Endodermal cell (in vitro differentiated cells): Measurements from ENCODE around the gene APH1B. TPM values are rescaled to one million over a fixed set of nuclear protein-coding genes. Genes with fewer than 3 reads are reported as not detected.

Experiments used
- DNase-seq: peaks from one replicate; pipeline ENCODE4 v3.0.0-alpha.2; 2017
- H3K27ac ChIP-seq: 2 replicates; pipeline ENCODE4 v1.5.1; 2013; ENCODE audit warnings: mild to moderate bottlenecking, low read depth, low read length, moderate library complexity
- H3K27me3 ChIP-seq: 2 replicates; pipeline ENCODE4 v1.6.1; 2013; ENCODE audit warnings: mild to moderate bottlenecking, low read length, moderate library complexity; ENCODE audit not compliant: insufficient read depth, control insufficient read depth, poor library complexity, severe bottlenecking
- H3K36me3 ChIP-seq: 2 replicates; pipeline ENCODE4 v1.7.0; 2013; ENCODE audit warnings: mild to moderate bottlenecking, low read length, moderate library complexity; ENCODE audit not compliant: control insufficient read depth, insufficient read depth
- H3K4me1 ChIP-seq: one replicate; pipeline ENCODE4 v1.7.0; 2013; ENCODE audit warnings: low read length; ENCODE audit not compliant: control insufficient read depth, insufficient read depth
- H3K4me3 ChIP-seq: 2 replicates; pipeline ENCODE4 v1.5.1; 2013; ENCODE audit warnings: mild to moderate bottlenecking, low read length, moderate library complexity
- H3K9ac ChIP-seq: 2 replicates; pipeline ENCODE4 v1.6.1; 2013; ENCODE audit warnings: mild to moderate bottlenecking, low read length, moderate library complexity; ENCODE audit not compliant: poor library complexity, severe bottlenecking; ENCODE audit errors: extremely low read depth
- H3K9me3 ChIP-seq: 2 replicates; pipeline ENCODE4 v1.6.1; 2013; ENCODE audit warnings: mild to moderate bottlenecking, low read length, moderate library complexity; ENCODE audit not compliant: control insufficient read depth
- H3K27ac Mint-ChIP-seq: 2 replicates; pipeline ENCODE4 v1.8.0; 2020; ENCODE audit warnings: mixed read lengths
- H3K27me3 Mint-ChIP-seq: 2 replicates; pipeline ENCODE4 v1.8.0; 2021; ENCODE audit warnings: mild to moderate bottlenecking, mixed read lengths; ENCODE audit not compliant: insufficient read depth
- H3K36me3 Mint-ChIP-seq: 2 replicates; pipeline ENCODE4 v1.8.0; 2020; ENCODE audit warnings: low read depth, mixed read lengths
- H3K4me1 Mint-ChIP-seq: 2 replicates; pipeline ENCODE4 v1.8.0; 2020; ENCODE audit warnings: mixed read lengths
- H3K4me3 Mint-ChIP-seq: 2 replicates; pipeline ENCODE4 v1.8.0; 2020; ENCODE audit warnings: mild to moderate bottlenecking, moderate library complexity, mixed read lengths
- H3K9me3 Mint-ChIP-seq: 2 replicates; pipeline ENCODE4 v1.8.0; 2020; ENCODE audit warnings: mild to moderate bottlenecking, mixed read lengths
- WGBS, 2 experiments: methylation state at CpG; one replicate each; pipeline versions ENCODE4 v1.1.5 to v1.1.7; 2013; ENCODE audit warnings: missing lambda C conversion rate in 2 of 2, mixed read lengths in 1 of 2; ENCODE audit not compliant: insufficient coverage in 1 of 2, insufficient read length in 1 of 2; 5-methylcytosine and 5-hydroxymethylcytosine counted together
- total RNA-seq, 2 donors: library from RNA; stranded (reverse); fragmentation: NEBNext Ultra II Directional in 1 of 2; extraction: Animal tissue kit (Norgen Biotek cat#: 25700) in 1 of 2; gene quantifications; 2 replicates in 1 of 2; 3 replicates in 1 of 2; pipeline ENCODE4 v1.2.1, GENCODE V29; 2021
- TF ChIP-seq, protein P1 (sequence below): fragments of 200-600 bp; sonication (generic); conservative IDR thresholded peaks from 2 replicates; pipeline ENCODE4 v1.5.0; 2021; ENCODE audit warnings: antibody characterized with exemption, mild to moderate bottlenecking

APH1B gene
- total RNA-seq, 2 donors from 2014 or later: 19.5 to 22.7 TPM

GRCh38 chr15:63284335-63284734, 6.9 kb downstream of the APH1B start:
- H3K9me3 Mint-ChIP-seq: no peaks in the 10 kb centered on the region
- H3K4me3 Mint-ChIP-seq: no peak overlapping the region
- H3K36me3 Mint-ChIP-seq: peaks cover 10% of the 10 kb centered on the region
- Histone ChIP-seq H3K9me3 (no peaks in the 10 kb centered on the region), H3K27me3 (no peaks in the 10 kb centered on the region), H3K4me3 (no peak overlapping the region), H3K4me1 (no peaks in the 10 kb centered on the region), H3K9ac (no peak overlapping the region), H3K36me3 (no peaks in the 10 kb centered on the region), H3K27ac (no peak overlapping the region)
- H3K27ac Mint-ChIP-seq: no peak overlapping the region
- TF ChIP-seq, protein P1, sequence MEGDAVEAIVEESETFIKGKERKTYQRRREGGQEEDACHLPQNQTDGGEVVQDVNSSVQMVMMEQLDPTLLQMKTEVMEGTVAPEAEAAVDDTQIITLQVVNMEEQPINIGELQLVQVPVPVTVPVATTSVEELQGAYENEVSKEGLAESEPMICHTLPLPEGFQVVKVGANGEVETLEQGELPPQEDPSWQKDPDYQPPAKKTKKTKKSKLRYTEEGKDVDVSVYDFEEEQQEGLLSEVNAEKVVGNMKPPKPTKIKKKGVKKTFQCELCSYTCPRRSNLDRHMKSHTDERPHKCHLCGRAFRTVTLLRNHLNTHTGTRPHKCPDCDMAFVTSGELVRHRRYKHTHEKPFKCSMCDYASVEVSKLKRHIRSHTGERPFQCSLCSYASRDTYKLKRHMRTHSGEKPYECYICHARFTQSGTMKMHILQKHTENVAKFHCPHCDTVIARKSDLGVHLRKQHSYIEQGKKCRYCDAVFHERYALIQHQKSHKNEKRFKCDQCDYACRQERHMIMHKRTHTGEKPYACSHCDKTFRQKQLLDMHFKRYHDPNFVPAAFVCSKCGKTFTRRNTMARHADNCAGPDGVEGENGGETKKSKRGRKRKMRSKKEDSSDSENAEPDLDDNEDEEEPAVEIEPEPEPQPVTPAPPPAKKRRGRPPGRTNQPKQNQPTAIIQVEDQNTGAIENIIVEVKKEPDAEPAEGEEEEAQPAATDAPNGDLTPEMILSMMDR: no peak
- no peaks in the 10 kb centered on the region for H3K4me1 Mint-ChIP-seq
- H3K27me3 Mint-ChIP-seq: no peaks in the 10 kb centered on the region
- DNase-seq: no peak
- 93 to 96% methylated on average over 5 of the region's 6 CpGs for WGBS, 2 experiments

GRCh38 chr15:63287109-63287508, 9.7 kb downstream of the APH1B start:
- Histone ChIP-seq H3K9ac (no peak overlapping the region), H3K36me3 (no peaks in the 10 kb centered on the region), H3K27ac (no peak overlapping the region), H3K4me3 (no peak overlapping the region), H3K27me3 (no peaks in the 10 kb centered on the region), H3K4me1 (no peaks in the 10 kb centered on the region), H3K9me3 (no peaks in the 10 kb centered on the region)
- Mint-ChIP-seq H3K4me1 (no peaks in the 10 kb centered on the region), H3K9me3 (no peaks in the 10 kb centered on the region), H3K4me3 (no peak overlapping the region), H3K36me3 (peaks cover 11% of the 10 kb centered on the region), H3K27me3 (no peaks in the 10 kb centered on the region), H3K27ac (no peak overlapping the region)
- TF ChIP-seq, protein P1: no peak
- 90 to 100% methylated on average over 1 to 2 of the region's 2 CpGs for WGBS, 2 experiments
- no peak for DNase-seq

GRCh38 chr15:63288342-63288741, 10.9 kb downstream of the APH1B start:
- WGBS, 2 experiments: 60 to 76% methylated on average over 1 of the region's 1 CpG
- TF ChIP-seq, protein P1: no peak

More at GRCh38 chr15:63288342-63288741, 10.9 kb downstream of the APH1B start:
- Histone ChIP-seq H3K4me3 (no peak overlapping the region), H3K9me3 (no peaks in the 10 kb centered on the region), H3K9ac (no peak overlapping the region), H3K27ac (no peak overlapping the region), H3K36me3 (no peaks in the 10 kb centered on the region), H3K4me1 (no peaks in the 10 kb centered on the region), H3K27me3 (no peaks in the 10 kb centered on the region)
- no peak overlapping the region for H3K4me3 Mint-ChIP-seq
- H3K9me3 Mint-ChIP-seq: no peaks in the 10 kb centered on the region
- H3K27ac Mint-ChIP-seq: no peak overlapping the region
- no peak for DNase-seq
- H3K36me3 Mint-ChIP-seq: peaks cover 11% of the 10 kb centered on the region
- no peaks in the 10 kb centered on the region for H3K27me3 Mint-ChIP-seq
- no peaks in the 10 kb centered on the region for H3K4me1 Mint-ChIP-seq
